Osteoblast (primary cell): ENCODE results near the gene DSCAML1. TPM values are rescaled to one million over a fixed set of nuclear protein-coding genes. Genes with fewer than 3 reads are reported as not detected.

Experiments
- DNase-seq: peaks from one replicate; pipeline ENCODE4 v3.0.0; 2011; ENCODE audit warnings: low spot score, mixed read lengths; ENCODE audit not compliant: insufficient read length; ENCODE audit errors: missing footprints
- H2AFZ ChIP-seq: 2 replicates; pipeline ENCODE4 v1.6.0; 2011; ENCODE audit warnings: mild to moderate bottlenecking, low read length
- H3K27ac ChIP-seq: 2 replicates; pipeline ENCODE4 v1.5.1; 2011; ENCODE audit warnings: mild to moderate bottlenecking, low read depth, low read length, moderate library complexity
- H3K27me3 ChIP-seq: 2 replicates; pipeline ENCODE4 v1.6.0; 2012; ENCODE audit warnings: mild to moderate bottlenecking, control low read depth, inconsistent platforms, low read length, moderate library complexity; ENCODE audit not compliant: insufficient read depth
- H3K36me3 ChIP-seq: 2 replicates; pipeline ENCODE4 v1.5.1; 2011; ENCODE audit warnings: mild to moderate bottlenecking, low read length, control low read depth, moderate library complexity; ENCODE audit not compliant: insufficient read depth
- H3K4me1 ChIP-seq: 2 replicates; pipeline ENCODE4 v1.5.1; 2011; ENCODE audit warnings: mild to moderate bottlenecking, low read length, control low read depth, moderate library complexity; ENCODE audit not compliant: insufficient read depth
- H3K4me2 ChIP-seq: 2 replicates; pipeline ENCODE4 v1.6.0; 2011; ENCODE audit warnings: mild to moderate bottlenecking, low read length; ENCODE audit not compliant: insufficient read depth
- H3K4me3 ChIP-seq: fragments of 200-600 bp; sonication (generic); 3 replicates; pipeline ENCODE4 v1.5.1; 2012; ENCODE audit warnings: mild to moderate bottlenecking, low read length, inconsistent platforms; ENCODE audit not compliant: insufficient read depth
- H3K79me2 ChIP-seq: 2 replicates; pipeline ENCODE4 v1.6.0; 2012; ENCODE audit warnings: mild to moderate bottlenecking, low read length, control low read depth, inconsistent platforms; ENCODE audit not compliant: insufficient read depth
- H3K9me3 ChIP-seq: 2 replicates; pipeline ENCODE4 v1.5.1; 2011; ENCODE audit warnings: low read depth, low read length, control low read depth
- H4K20me1 ChIP-seq: 2 replicates; pipeline ENCODE4 v1.6.0; 2012; ENCODE audit warnings: mild to moderate bottlenecking, low read length, control low read depth; ENCODE audit not compliant: insufficient read depth
- CTCF ChIP-seq: IDR thresholded peaks from 2 replicates; pipeline ENCODE4 v1.5.1; 2011; ENCODE audit warnings: mild to moderate bottlenecking, low read depth, low read length, moderate library complexity; ENCODE audit errors: extremely low read depth
- total RNA-seq: library from RNA; depleted of rRNA; stranded (reverse); fragments of >200 nt; gene quantifications from 2 replicates; pipeline ENCODE4 v1.2.3, GENCODE V29; 2012

DSCAML1 gene
- total RNA-seq, 1 donor: not detected

- Histone ChIP-seq H2AFZ (no peak overlapping the region), H3K27ac (no peak overlapping the region), H3K27me3 (peaks cover 11% of the 10 kb centered on the region), H3K79me2 (no peaks in the 10 kb centered on the region), H3K36me3 (no peaks in the 10 kb centered on the region), H4K20me1 (no peaks in the 10 kb centered on the region), H3K4me2 (no peak overlapping the region), H3K4me1 (no peaks in the 10 kb centered on the region), H3K4me3 (no peak overlapping the region), H3K9me3 (no peaks in the 10 kb centered on the region)
- TF ChIP-seq CTCF: no peak
- DNase-seq: no peak
These were observed 35.5 kb upstream of the DSCAML1 start for GRCh38 chr11:117832511-117832910.

- Histone ChIP-seq H3K4me1 (no peaks in the 10 kb centered on the region), H3K27me3 (peaks cover 11% of the 10 kb centered on the region), H3K27ac (no peak overlapping the region), H3K79me2 (no peaks in the 10 kb centered on the region), H4K20me1 (no peaks in the 10 kb centered on the region), H3K36me3 (no peaks in the 10 kb centered on the region), H3K9me3 (no peaks in the 10 kb centered on the region), H3K4me3 (no peak overlapping the region), H2AFZ (no peak overlapping the region), H3K4me2 (no peak overlapping the region)
- TF ChIP-seq CTCF: no peak
- DNase-seq: peak; percentile 34
These were observed 34.8 kb upstream of the DSCAML1 start for GRCh38 chr11:117831661-117832415.

- Histone ChIP-seq H3K79me2 (no peaks in the 10 kb centered on the region), H2AFZ (no peak overlapping the region), H3K27me3 (peaks cover 13% of the 10 kb centered on the region), H4K20me1 (no peaks in the 10 kb centered on the region), H3K4me3 (no peak overlapping the region), H3K36me3 (no peaks in the 10 kb centered on the region), H3K4me2 (no peak overlapping the region), H3K4me1 (no peaks in the 10 kb centered on the region), H3K9me3 (no peaks in the 10 kb centered on the region), H3K27ac (no peak overlapping the region)
- peak; percentile 6 for DNase-seq
- TF ChIP-seq CTCF: no peak
These were observed 33.8 kb upstream of the DSCAML1 start for GRCh38 chr11:117830674-117831351.

GRCh38 chr11:117830072-117830471 is 33.1 kb upstream of the DSCAML1 start:
- Histone ChIP-seq H3K9me3 (no peaks in the 10 kb centered on the region), H4K20me1 (no peaks in the 10 kb centered on the region), H3K36me3 (no peaks in the 10 kb centered on the region), H3K4me2 (no peak overlapping the region), H3K4me1 (no peaks in the 10 kb centered on the region), H3K27me3 (peaks cover 17% of the 10 kb centered on the region), H3K27ac (no peak overlapping the region), H3K4me3 (no peak overlapping the region), H2AFZ (no peak overlapping the region), H3K79me2 (no peaks in the 10 kb centered on the region)
- DNase-seq: no peak
- TF ChIP-seq CTCF: no peak
